Keratinocyte (primary cell): ENCODE results near the gene RNASE12. TPM values are rescaled to one million over a fixed set of nuclear protein-coding genes. Genes with fewer than 3 reads are reported as not detected.

Experiments used
- DNase-seq: peaks from one replicate; pipeline ENCODE4 v3.0.0-alpha.2; 2011; ENCODE audit warnings: low read depth, missing footprints, low spot score
- FAIRE-seq: peaks from 2 replicates; lab custom pipeline; 2011; peaks lifted over from hg19 to GRCh38; lab: Jason Lieb, UNC
- H2AFZ ChIP-seq: 2 replicates; pipeline ENCODE4 v1.6.0; 2012; ENCODE audit warnings: low read length, control low read depth, inconsistent platforms; ENCODE audit not compliant: control insufficient read depth
- H3K27ac ChIP-seq: 2 replicates; pipeline ENCODE4 v1.5.1; 2011; ENCODE audit warnings: low read length; ENCODE audit not compliant: control insufficient read depth, insufficient read depth
- H3K27me3 ChIP-seq: 3 replicates; pipeline ENCODE4 v1.6.0; 2011; ENCODE audit warnings: low read length; ENCODE audit not compliant: control insufficient read depth, insufficient read depth; ENCODE audit errors: extremely low read depth
- H3K36me3 ChIP-seq, 2 experiments: 2 replicates in 1 of 2; 3 replicates in 1 of 2; pipeline ENCODE4 v1.5.1; 2011; ENCODE audit warnings: low read length in 2 of 2, mild to moderate bottlenecking in 1 of 2; ENCODE audit not compliant: control insufficient read depth in 2 of 2, insufficient read depth in 2 of 2; ENCODE audit errors: extremely low read depth in 1 of 2
- H3K4me1 ChIP-seq: 3 replicates; pipeline ENCODE4 v1.5.1; 2011; ENCODE audit warnings: low read length; ENCODE audit not compliant: control insufficient read depth, insufficient read depth; ENCODE audit errors: extremely low read depth
- H3K4me2 ChIP-seq: 3 replicates; pipeline ENCODE4 v1.6.0; 2011; ENCODE audit warnings: low read depth, low read length; ENCODE audit not compliant: control insufficient read depth, insufficient read depth; ENCODE audit errors: extremely low read depth
- H3K4me3 ChIP-seq, 3 experiments: fragments of 200-600 bp in 1 of 3; sonication (generic) in 1 of 3; 2 replicates in 2 of 3; 3 replicates in 1 of 3; pipeline ENCODE4 v1.5.1; 2011 to 2016; ENCODE audit warnings: low read length in 3 of 3, mild to moderate bottlenecking in 3 of 3, control low read depth in 2 of 3, inconsistent platforms in 1 of 3, low read depth in 1 of 3, mixed read lengths in 1 of 3, mixed run types in 1 of 3, moderate library complexity in 1 of 3; ENCODE audit not compliant: control insufficient read depth in 2 of 3, insufficient read depth in 2 of 3; ENCODE audit errors: extremely low read depth in 1 of 3
- H3K79me2 ChIP-seq: 2 replicates; pipeline ENCODE4 v1.6.0; 2012; ENCODE audit warnings: low read length; ENCODE audit not compliant: control insufficient read depth, insufficient read depth
- H3K9ac ChIP-seq: 3 replicates; pipeline ENCODE4 v1.6.0; 2011; ENCODE audit warnings: low read length; ENCODE audit not compliant: control insufficient read depth, insufficient read depth; ENCODE audit errors: extremely low read depth
- H3K9me1 ChIP-seq: 3 replicates; pipeline ENCODE4 v1.6.0; 2011; ENCODE audit warnings: low read length; ENCODE audit not compliant: control insufficient read depth, insufficient read depth; ENCODE audit errors: extremely low read depth
- H3K9me3 ChIP-seq: 2 replicates; pipeline ENCODE4 v1.5.1; 2012; ENCODE audit warnings: low read depth, low read length; ENCODE audit not compliant: control insufficient read depth
- H4K20me1 ChIP-seq: 3 replicates; pipeline ENCODE4 v1.6.0; 2011; ENCODE audit warnings: low read length; ENCODE audit not compliant: control insufficient read depth, insufficient read depth; ENCODE audit errors: extremely low read depth
- CTCF ChIP-seq, 3 experiments: IDR thresholded peaks in 1 of 3; conservative IDR thresholded peaks in 1 of 3; optimal IDR thresholded peaks in 1 of 3; 2 replicates in 2 of 3; 3 replicates in 1 of 3; pipeline versions ENCODE3 to v1.5.1; 2011; ENCODE audit warnings: low read length in 3 of 3, mild to moderate bottlenecking in 3 of 3, moderate library complexity in 2 of 3, control low read depth in 1 of 3, inconsistent platforms in 1 of 3; ENCODE audit not compliant: insufficient read depth in 2 of 3; ENCODE audit errors: extremely low read depth in 1 of 3
- EZH2 ChIP-seq: IDR thresholded peaks from one replicate; pipeline ENCODE4 v1.6.1; 2012; ENCODE audit warnings: inconsistent platforms, mild to moderate bottlenecking, low read length, moderate library complexity
- dilution Hi-C: fragments of 300-500 bp; cut with MboI; formaldehyde crosslinking; loops from one replicate; pipeline ENCODE4 v1.7.0; 2020; ENCODE audit warnings: low sequenced_read_pairs; ENCODE audit not compliant: extremely low pct_ligation_motif_present
- polyA plus RNA-seq, 5 experiments: library from polyadenylated mRNA; depleted of rRNA in 3 of 5; stranded (reverse) in 3 of 5; stranded (forward) in 1 of 5; unstranded in 1 of 5; fragments of >200 nt; gene quantifications; 1 replicate in 1 of 5; 2 replicates in 3 of 5; 3 replicates in 1 of 5; pipeline versions ENCODE4 v1.2.1 to v1.2.3, GENCODE V29; 2011 to 2012; ENCODE audit warnings: missing spikeins in 2 of 5, low read depth in 1 of 5, low replicate concordance in 1 of 5

RNASE12 gene
- polyA plus RNA-seq, 1 donor (not counting 4 experiments of a cell fraction or from before 2014, with no cell fraction given), result not detected

- no peaks in the 10 kb centered on the region for H4K20me1 ChIP-seq
- no peak for TF ChIP-seq EZH2
- TF ChIP-seq CTCF (optimal IDR thresholded peaks at IDR 0.05 in 1 of 3, IDR thresholded peaks at IDR 0.05 in 1 of 3, conservative IDR thresholded peaks at IDR 0.05 in 1 of 3; ENCODE audit: extremely low read depth in 1 of 3, insufficient read depth in 2 of 3, low read length in 3 of 3), result no peak
- H3K4me3 ChIP-seq, result no peak overlapping the region
- no peak for DNase-seq
- no peaks in the 10 kb centered on the region for H3K27me3 ChIP-seq
- H3K9me3 ChIP-seq, result no peaks in the 10 kb centered on the region
- no peak overlapping the region for H3K4me2 ChIP-seq
- FAIRE-seq, result no peak
- dilution Hi-C loops, result no loop called here
- no peak overlapping the region for H2AFZ ChIP-seq
- H3K4me1 ChIP-seq, result peaks cover 7% of the 10 kb centered on the region
- no peaks in the 10 kb centered on the region for H3K79me2 ChIP-seq
- no peaks in the 10 kb centered on the region for H3K36me3 ChIP-seq
- H3K9me1 ChIP-seq, result no peaks in the 10 kb centered on the region
- no peak overlapping the region for H3K27ac ChIP-seq
- H3K9ac ChIP-seq, result no peak overlapping the region
Observed at GRCh38 chr14:20623798-20624197, 32.6 kb upstream of the RNASE12 start.

GRCh38 chr14:20622816-20623291, 31.7 kb upstream of the RNASE12 start:
- Histone ChIP-seq H3K9me3 (no peaks in the 10 kb centered on the region), H4K20me1 (no peaks in the 10 kb centered on the region), H3K9me1 (no peaks in the 10 kb centered on the region), H3K27ac (no peak overlapping the region), H3K36me3 (no peaks in the 10 kb centered on the region), H2AFZ (no peak overlapping the region), H3K4me3 (no peak overlapping the region), H3K4me2 (no peak overlapping the region), H3K4me1 (peaks cover 4% of the 10 kb centered on the region), H3K9ac (no peak overlapping the region), H3K27me3 (no peaks in the 10 kb centered on the region), H3K79me2 (no peaks in the 10 kb centered on the region)
- DNase-seq, result no peak
- TF ChIP-seq EZH2 (no peak), CTCF (optimal IDR thresholded peaks at IDR 0.05 in 1 of 3, IDR thresholded peaks at IDR 0.05 in 1 of 3, conservative IDR thresholded peaks at IDR 0.05 in 1 of 3; ENCODE audit: extremely low read depth in 1 of 3, insufficient read depth in 2 of 3, low read length in 3 of 3) (no peak)
- FAIRE-seq, result no peak
- dilution Hi-C loops, result no loop called here
